ENCODE measurements around the gene DDIT4.

The DDIT4 gene

DNA sequence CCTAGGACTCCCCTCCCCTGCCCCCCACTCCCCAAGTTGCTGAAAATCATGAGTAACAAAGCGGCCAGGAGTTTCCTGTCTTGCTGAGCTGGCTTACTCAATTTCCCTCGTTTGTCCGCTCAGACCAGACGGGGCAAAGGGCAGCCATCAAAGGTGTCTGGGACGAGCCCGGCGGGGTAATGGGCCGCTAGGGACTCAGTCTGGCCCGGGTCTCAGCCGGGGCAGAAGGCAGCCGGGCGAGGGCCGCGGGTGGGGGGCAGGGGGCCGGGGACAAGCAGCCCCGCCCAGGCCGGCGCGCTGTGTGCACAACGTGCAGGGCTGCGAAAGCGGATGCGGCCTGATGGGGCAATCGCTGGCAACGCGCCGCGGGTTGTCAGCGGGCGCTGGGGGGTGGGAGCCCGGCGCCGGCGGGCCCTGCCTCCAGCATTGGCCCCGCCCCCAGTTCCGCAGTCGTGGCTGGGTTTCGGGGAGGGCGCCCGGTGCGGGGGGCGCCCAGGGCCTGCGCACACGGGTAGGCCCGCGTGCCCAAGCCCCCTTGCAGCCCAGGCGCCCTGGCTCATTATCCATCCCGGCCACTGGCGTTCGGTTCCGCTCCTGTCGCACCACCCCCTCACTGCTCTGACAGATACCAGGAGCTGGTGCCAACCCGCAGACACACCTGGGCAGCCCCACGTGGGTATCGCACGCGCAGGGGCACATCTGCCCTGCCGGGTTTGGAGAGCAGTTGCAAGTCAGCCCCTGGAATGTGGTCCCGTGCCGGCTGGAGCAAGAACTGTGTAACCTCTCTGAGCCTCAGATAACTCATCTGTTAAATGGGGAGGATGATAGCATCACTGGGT, 45.9 kb downstream of the DDIT4 start:
- TF ChIP-seq SIN3A (IDR thresholded peaks at IDR 0.05; ENCODE audit: borderline replicate concordance, insufficient read depth, low read length): no peak
- TF ChIP-seq TAF1 (IDR thresholded peaks at IDR 0.05; ENCODE audit: borderline replicate concordance, insufficient read depth, low read length): no peak
- TF ChIP-seq FOXP2 (optimal IDR thresholded peaks at IDR 0.05; ENCODE audit: borderline replicate concordance, extremely low read depth, extremely low read length, insufficient read depth): no peak
- TF ChIP-seq, protein P1, sequence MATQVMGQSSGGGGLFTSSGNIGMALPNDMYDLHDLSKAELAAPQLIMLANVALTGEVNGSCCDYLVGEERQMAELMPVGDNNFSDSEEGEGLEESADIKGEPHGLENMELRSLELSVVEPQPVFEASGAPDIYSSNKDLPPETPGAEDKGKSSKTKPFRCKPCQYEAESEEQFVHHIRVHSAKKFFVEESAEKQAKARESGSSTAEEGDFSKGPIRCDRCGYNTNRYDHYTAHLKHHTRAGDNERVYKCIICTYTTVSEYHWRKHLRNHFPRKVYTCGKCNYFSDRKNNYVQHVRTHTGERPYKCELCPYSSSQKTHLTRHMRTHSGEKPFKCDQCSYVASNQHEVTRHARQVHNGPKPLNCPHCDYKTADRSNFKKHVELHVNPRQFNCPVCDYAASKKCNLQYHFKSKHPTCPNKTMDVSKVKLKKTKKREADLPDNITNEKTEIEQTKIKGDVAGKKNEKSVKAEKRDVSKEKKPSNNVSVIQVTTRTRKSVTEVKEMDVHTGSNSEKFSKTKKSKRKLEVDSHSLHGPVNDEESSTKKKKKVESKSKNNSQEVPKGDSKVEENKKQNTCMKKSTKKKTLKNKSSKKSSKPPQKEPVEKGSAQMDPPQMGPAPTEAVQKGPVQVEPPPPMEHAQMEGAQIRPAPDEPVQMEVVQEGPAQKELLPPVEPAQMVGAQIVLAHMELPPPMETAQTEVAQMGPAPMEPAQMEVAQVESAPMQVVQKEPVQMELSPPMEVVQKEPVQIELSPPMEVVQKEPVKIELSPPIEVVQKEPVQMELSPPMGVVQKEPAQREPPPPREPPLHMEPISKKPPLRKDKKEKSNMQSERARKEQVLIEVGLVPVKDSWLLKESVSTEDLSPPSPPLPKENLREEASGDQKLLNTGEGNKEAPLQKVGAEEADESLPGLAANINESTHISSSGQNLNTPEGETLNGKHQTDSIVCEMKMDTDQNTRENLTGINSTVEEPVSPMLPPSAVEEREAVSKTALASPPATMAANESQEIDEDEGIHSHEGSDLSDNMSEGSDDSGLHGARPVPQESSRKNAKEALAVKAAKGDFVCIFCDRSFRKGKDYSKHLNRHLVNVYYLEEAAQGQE (IDR thresholded peaks at IDR 0.05; ENCODE audit: insufficient read depth in 1 of 2, low read depth in 2 of 2, low read length in 2 of 2): no peak
- TF ChIP-seq POLR2AphosphoS5 (IDR thresholded peaks at IDR 0.05; ENCODE audit: low read depth, low read length): no peak

DNA sequence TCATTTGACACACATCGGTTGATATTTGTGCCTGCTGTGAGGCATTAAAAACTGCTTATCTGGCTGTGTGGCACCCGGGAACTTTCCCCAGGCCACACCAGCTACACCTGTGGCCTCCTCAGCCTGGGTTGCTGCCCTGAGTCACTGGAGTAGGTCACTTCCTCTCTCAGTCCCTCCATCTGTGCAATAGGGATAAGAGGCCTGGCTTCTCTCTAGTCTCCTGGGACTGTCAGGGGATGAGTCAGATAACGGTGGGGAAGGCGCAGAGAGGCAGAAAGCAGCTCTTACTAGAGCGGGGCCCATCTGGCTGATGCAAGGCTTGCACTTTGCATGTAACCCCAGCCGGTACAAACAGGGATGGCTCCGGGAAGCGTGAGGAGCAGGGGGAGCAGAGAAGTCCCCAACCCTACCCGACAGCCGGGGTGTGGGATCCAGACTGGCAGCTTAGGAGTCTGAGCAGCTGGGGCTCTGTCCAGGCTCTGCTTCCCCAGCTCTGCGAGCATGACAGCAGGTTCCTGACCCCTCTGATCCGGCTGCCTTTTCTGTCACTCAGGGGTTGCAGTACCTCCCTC, 47.0 kb downstream of the DDIT4 start:
- TF ChIP-seq FOXP2 (optimal IDR thresholded peaks at IDR 0.05; ENCODE audit: borderline replicate concordance, extremely low read depth, extremely low read length, insufficient read depth) (no peak), TAF1 (IDR thresholded peaks at IDR 0.05; ENCODE audit: borderline replicate concordance, insufficient read depth, low read length) (0 out of 2 replicates have a peak, but pooled peaks have one; percentile 23), POLR2AphosphoS5 (IDR thresholded peaks at IDR 0.05; ENCODE audit: low read depth, low read length) (peak; percentile 51; the same call in 1 of the 2 replicates)

DNA sequence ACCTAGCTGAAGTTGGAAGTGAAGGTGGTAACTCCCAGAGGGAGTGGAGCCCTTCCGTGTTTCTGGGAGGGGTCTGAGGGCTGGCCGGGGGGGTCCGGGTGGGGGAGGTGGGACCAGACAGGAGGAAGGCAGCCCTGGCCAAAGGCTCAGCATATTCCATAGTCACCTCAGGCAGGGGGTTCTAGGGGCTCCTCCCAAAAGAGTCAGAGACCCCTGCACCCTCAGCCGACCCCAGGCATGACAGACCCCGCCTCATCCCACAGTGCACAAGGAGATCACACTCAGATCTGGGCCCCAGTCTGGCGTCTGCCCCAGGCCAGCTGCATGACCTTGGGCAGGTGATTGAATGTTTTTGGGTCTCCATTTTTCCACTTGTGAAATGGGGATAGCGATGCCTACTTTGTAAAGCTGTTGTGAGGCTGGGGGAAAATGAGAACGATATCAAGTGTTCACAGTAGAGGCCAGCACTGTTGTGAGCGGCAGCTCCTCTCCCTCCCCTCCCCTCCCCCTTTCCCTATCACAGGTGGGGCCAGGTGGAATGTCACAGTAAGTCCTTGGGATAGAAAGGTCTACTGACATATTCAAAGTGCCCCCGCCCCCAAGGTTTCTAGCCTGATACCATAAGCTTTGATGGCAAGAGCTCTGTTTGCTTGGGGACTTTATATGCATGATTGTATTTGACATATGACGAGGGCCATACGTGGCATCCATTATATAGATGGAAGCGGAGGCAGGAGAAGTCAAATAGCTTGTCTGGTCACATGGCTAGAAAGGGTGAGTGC, 47.7 kb downstream of the DDIT4 start:
- TF ChIP-seq TAF1 (IDR thresholded peaks at IDR 0.05; ENCODE audit: borderline replicate concordance, insufficient read depth, low read length) (no peak), POLR2AphosphoS5 (IDR thresholded peaks at IDR 0.05; ENCODE audit: low read depth, low read length) (no peak), SIN3A (IDR thresholded peaks at IDR 0.05; ENCODE audit: borderline replicate concordance, insufficient read depth, low read length) (no peak), FOXP2 (optimal IDR thresholded peaks at IDR 0.05; ENCODE audit: borderline replicate concordance, extremely low read depth, extremely low read length, insufficient read depth) (no peak)
- TF ChIP-seq, protein P1 (IDR thresholded peaks at IDR 0.05; ENCODE audit: insufficient read depth in 1 of 2, low read depth in 2 of 2, low read length in 2 of 2): no peak

DNA sequence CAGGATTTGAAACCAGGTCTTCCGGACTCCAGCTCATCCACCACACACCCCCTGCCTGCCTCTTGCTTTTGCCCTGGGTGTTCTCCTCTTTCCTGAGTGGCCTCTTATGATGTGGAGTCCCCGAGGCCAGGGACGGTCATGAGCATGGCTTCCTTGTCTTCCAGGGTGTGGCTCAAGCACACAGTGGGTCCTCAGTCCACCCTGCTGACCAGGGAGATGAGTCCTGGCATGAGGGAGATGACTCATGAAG, 48.2 kb downstream of the DDIT4 start:
- no peak for TF ChIP-seq POLR2AphosphoS5 (IDR thresholded peaks at IDR 0.05; ENCODE audit: low read depth, low read length)
- TF ChIP-seq SIN3A (IDR thresholded peaks at IDR 0.05; ENCODE audit: borderline replicate concordance, insufficient read depth, low read length): no peak
- TF ChIP-seq FOXP2 (optimal IDR thresholded peaks at IDR 0.05; ENCODE audit: borderline replicate concordance, extremely low read depth, extremely low read length, insufficient read depth): no peak
- TF ChIP-seq, protein P1 (IDR thresholded peaks at IDR 0.05; ENCODE audit: insufficient read depth in 1 of 2, low read depth in 2 of 2, low read length in 2 of 2): no peak
- no peak for TF ChIP-seq TAF1 (IDR thresholded peaks at IDR 0.05; ENCODE audit: borderline replicate concordance, insufficient read depth, low read length)

DNA sequence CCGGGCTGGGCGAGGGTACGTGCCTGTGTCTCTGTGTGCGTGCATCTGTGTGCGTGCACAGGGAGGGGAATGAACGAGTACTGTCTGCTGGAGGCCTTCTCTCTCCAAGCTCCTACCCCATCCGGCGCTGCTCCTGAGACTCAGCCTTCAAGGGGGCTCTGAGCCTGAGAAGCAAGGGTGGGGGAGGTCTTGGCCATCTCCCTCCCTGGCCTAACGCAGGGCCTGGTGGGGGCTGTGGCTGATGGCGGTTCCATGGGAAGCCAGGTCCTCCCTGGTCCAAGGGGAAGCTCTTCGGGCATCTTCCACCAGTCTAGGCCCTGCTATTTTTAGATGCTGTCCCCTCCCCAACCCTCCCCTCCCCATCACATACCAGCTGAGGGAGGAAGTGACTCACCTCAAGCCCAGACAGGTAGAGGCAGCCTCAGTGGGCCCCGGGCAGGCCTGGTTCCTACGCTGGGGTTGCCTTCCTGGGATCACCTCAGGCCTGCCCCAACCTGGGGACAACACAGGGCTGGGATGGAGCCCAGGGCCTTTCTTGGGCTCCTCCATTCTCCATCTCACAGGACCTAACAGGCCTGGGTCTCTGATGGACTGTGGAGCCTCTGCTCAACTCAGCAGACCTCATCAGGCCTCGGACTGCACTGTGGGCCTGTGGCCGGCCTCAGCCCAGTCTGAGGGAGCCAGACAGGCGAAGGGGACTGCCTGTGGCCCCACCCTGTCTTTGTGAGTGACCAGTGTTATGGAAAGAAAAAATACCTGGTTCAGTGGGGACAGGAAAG, 48.7 kb downstream of the DDIT4 start:
- TF ChIP-seq TAF1 (IDR thresholded peaks at IDR 0.05; ENCODE audit: borderline replicate concordance, insufficient read depth, low read length) (no peak), SIN3A (IDR thresholded peaks at IDR 0.05; ENCODE audit: borderline replicate concordance, insufficient read depth, low read length) (no peak), FOXP2 (optimal IDR thresholded peaks at IDR 0.05; ENCODE audit: borderline replicate concordance, extremely low read depth, extremely low read length, insufficient read depth) (no peak), POLR2AphosphoS5 (IDR thresholded peaks at IDR 0.05; ENCODE audit: low read depth, low read length) (no peak)
- TF ChIP-seq, protein P1 (IDR thresholded peaks at IDR 0.05; ENCODE audit: insufficient read depth in 1 of 2, low read depth in 2 of 2, low read length in 2 of 2): no peak

Data from PFSK-1 (cell line).